Measurements from ENCODE around the gene POLD3. TPM values are rescaled to one million over a fixed set of nuclear protein-coding genes. Genes with fewer than 3 reads are reported as not detected.
"Not testable (repeated sequence)": the region's sequence is repeated elsewhere in the genome, so short reads cannot be mapped to it uniquely, and the experiment has no call there.

Gene POLD3
- total RNA-seq, 1 donor from 2014 or later = 5.0 TPM

DNA sequence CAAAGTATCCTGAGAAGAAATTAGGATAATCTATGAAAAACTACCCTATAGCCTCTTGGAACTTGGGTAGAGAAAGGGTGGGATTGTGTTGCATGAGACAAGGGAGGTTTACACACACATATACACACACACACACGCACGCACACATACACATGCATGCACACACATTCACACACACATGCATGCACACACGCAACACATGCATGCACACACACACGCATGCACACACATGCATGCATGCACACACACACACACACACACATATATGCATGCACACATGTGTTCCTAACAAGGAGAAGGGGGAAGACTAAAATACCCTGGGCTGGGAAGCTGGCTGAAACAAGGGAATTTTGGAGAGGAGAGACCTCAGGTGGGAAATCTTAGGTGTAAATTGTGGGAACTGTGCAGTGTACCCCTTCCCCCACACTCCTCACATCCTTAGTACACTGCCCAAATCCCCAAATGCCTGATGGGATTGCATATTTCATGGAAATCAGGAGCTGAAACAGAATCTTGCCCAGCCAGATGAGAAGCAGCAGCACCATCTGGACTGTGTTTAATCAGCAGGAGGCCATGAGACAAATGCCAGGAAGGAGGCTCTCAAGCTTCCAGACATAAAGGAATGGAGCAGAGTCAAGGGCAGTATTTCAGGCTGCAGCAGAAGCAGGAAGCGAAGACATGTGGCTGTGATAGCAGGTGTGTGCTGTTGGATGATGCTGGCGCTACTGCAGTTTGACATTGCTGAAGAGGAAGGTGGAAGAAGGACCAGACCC is 14.6 kb upstream of the POLD3 start:
- DNase-seq (ENCODE audit: low read depth) (no peak), FAIRE-seq (no peak)
- Histone ChIP-seq H3K36me3 (ENCODE audit: control insufficient read depth, insufficient read depth, low read length) (no peaks in the 10 kb centered on the region), H3K4me3 (ENCODE audit: low read depth, low read length) (no peak overlapping the region), H3K27me3 (ENCODE audit: control insufficient read depth, insufficient read depth, low read length) (no peaks in the 10 kb centered on the region)
- TF ChIP-seq CTCF (IDR thresholded peaks at IDR 0.05; ENCODE audit: insufficient read depth, low read length, severe bottlenecking) = no peak

GRCh38 chr11:74579577-74580270 is 12.7 kb upstream of the POLD3 start:
- no peak for TF ChIP-seq CTCF (IDR thresholded peaks at IDR 0.05; ENCODE audit: insufficient read depth, low read length, severe bottlenecking)
- FAIRE-seq = no peak

GRCh38 chr11:74581954-74582547 is 10.3 kb upstream of the POLD3 start:
- Histone ChIP-seq H3K27me3 (ENCODE audit: control insufficient read depth, insufficient read depth, low read length) (no peaks in the 10 kb centered on the region), H3K4me3 (ENCODE audit: low read depth, low read length) (no peak overlapping the region), H3K36me3 (ENCODE audit: control insufficient read depth, insufficient read depth, low read length) (no peaks in the 10 kb centered on the region)
- no peak for FAIRE-seq
- TF ChIP-seq CTCF (IDR thresholded peaks at IDR 0.05; ENCODE audit: insufficient read depth, low read length, severe bottlenecking) = no peak
- no peak for DNase-seq (ENCODE audit: low read depth)

More at GRCh38 chr11:74579577-74580270, 12.7 kb upstream of the POLD3 start:
- no peaks in the 10 kb centered on the region for H3K27me3 ChIP-seq (ENCODE audit: control insufficient read depth, insufficient read depth, low read length)
- H3K36me3 ChIP-seq (ENCODE audit: control insufficient read depth, insufficient read depth, low read length) = no peaks in the 10 kb centered on the region
- DNase-seq (ENCODE audit: low read depth) = no peak
- H3K4me3 ChIP-seq (ENCODE audit: low read depth, low read length) = no peak overlapping the region

DNA sequence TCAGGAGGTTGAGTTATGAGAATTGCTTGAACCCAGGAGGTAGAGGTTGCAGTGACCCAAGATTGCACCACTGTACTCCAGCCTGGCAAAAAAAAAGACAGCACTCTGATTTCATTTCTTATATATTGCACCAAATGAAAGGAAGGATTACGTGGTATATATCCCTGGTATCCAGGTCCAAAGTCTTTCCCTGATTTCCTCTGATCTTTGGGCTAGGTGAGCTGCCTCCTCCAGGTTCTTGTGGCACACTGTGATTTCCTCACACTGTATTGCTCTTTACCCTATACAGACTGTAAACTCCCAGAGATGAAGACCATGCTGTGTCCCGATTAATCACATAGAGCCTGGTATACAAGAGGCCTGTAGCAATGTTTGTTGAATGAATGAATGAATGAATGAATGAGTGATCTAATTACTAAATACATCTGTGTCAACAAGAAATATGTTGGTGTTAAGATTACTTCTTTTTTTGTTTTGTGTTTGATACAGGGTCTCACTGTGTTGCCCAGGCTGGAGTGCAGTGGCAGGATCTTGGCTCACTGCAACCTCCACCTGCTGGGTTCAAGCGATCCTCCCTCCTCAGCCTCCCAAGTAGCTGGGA is 9.3 kb upstream of the POLD3 start:
- FAIRE-seq = no peak
- H3K36me3 ChIP-seq (ENCODE audit: control insufficient read depth, insufficient read depth, low read length) = no peaks in the 10 kb centered on the region
- no peak for TF ChIP-seq CTCF (IDR thresholded peaks at IDR 0.05; ENCODE audit: insufficient read depth, low read length, severe bottlenecking)

GRCh38 chr11:74590492-74590891 is 1.9 kb upstream of the POLD3 start:
- H3K27me3 ChIP-seq (ENCODE audit: control insufficient read depth, insufficient read depth, low read length); DNase-seq (ENCODE audit: low read depth); H3K36me3 ChIP-seq (ENCODE audit: control insufficient read depth, insufficient read depth, low read length); H3K4me3 ChIP-seq (ENCODE audit: low read depth, low read length); FAIRE-seq: not testable (repeated sequence)

More for the DNA sequence above, 9.3 kb upstream of the POLD3 start:
- no peak for DNase-seq (ENCODE audit: low read depth)
- Histone ChIP-seq H3K4me3 (ENCODE audit: low read depth, low read length) (no peak overlapping the region), H3K27me3 (ENCODE audit: control insufficient read depth, insufficient read depth, low read length) (no peaks in the 10 kb centered on the region)

GRCh38 chr11:74592063-74592440 is 330 bp upstream of the POLD3 start:
- no peak for FAIRE-seq
- peaks cover 2% of the 10 kb centered on the region for H3K36me3 ChIP-seq (ENCODE audit: control insufficient read depth, insufficient read depth, low read length)
- no peaks in the 10 kb centered on the region for H3K27me3 ChIP-seq (ENCODE audit: control insufficient read depth, insufficient read depth, low read length)
- no peak for DNase-seq (ENCODE audit: low read depth)
- no peak for TF ChIP-seq CTCF (IDR thresholded peaks at IDR 0.05; ENCODE audit: insufficient read depth, low read length, severe bottlenecking)
- peak overlapping the region; percentile 85 for H3K4me3 ChIP-seq (ENCODE audit: low read depth, low read length)

All from bronchial epithelial cell (primary cell).